ENCODE results near the gene CDY2B.
"Not testable (repeated sequence)": the region's sequence is repeated elsewhere in the genome, so short reads cannot be mapped to it uniquely, and the experiment has no call there.

GRCh38 chrY:17856508-17856907, 23.5 kb downstream of the CDY2B start:
- TF ChIP-seq, protein P1, sequence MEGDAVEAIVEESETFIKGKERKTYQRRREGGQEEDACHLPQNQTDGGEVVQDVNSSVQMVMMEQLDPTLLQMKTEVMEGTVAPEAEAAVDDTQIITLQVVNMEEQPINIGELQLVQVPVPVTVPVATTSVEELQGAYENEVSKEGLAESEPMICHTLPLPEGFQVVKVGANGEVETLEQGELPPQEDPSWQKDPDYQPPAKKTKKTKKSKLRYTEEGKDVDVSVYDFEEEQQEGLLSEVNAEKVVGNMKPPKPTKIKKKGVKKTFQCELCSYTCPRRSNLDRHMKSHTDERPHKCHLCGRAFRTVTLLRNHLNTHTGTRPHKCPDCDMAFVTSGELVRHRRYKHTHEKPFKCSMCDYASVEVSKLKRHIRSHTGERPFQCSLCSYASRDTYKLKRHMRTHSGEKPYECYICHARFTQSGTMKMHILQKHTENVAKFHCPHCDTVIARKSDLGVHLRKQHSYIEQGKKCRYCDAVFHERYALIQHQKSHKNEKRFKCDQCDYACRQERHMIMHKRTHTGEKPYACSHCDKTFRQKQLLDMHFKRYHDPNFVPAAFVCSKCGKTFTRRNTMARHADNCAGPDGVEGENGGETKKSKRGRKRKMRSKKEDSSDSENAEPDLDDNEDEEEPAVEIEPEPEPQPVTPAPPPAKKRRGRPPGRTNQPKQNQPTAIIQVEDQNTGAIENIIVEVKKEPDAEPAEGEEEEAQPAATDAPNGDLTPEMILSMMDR (IDR thresholded peaks at IDR 0.05), result not testable (repeated sequence)
- not testable (repeated sequence) for TF ChIP-seq POLR2A (IDR thresholded peaks at IDR 0.05)

Measured in thyroid gland (tissue), 4 donors.